Left renal cortex interstitium (tissue), 4 donors: Measurements from ENCODE around the gene FARP2. TPM values are rescaled to one million over a fixed set of nuclear protein-coding genes. Genes with fewer than 3 reads are reported as not detected.
"Not testable (repeated sequence)": the region's sequence is repeated elsewhere in the genome, so short reads cannot be mapped to it uniquely, and the experiment has no call there.

Source experiments
- DNase-seq, 4 donors: peaks; one replicate each; pipeline ENCODE4 v3.0.0-alpha.2; 2013; ENCODE audit warnings: low read depth in 4 of 4, low spot score in 2 of 4, missing footprints in 1 of 4
- polyA plus RNA-seq, 4 donors: library from polyadenylated mRNA; unstranded; fragments of 120-200 nt; gene quantifications; one replicate each; pipeline ENCODE4 v1.2.1, GENCODE V29; 2013; ENCODE audit not compliant: insufficient read length in 4 of 4

The FARP2 gene
- polyA plus RNA-seq, 4 donors: 44.4 to 65.8 (median 54.5) TPM

DNA sequence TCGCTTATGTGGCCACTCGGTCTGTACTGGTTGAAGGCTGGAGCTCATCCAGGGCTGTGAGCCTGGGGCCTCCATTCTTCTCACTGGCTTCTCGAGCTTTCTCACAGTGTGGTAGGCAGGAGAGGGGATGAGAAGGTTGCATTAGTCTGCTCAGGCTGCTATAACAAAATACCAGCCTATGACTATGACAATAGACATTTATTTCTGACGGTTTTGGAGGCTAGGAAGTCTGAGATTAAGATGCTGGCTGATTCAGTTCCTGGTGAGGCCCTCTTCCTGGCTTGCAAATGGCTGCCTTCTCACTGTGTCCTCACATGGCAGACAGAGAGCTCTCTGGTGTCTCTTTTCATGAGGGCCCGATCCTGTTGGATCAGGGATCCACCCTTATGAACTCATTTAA lies 158.5 kb downstream of the FARP2 start:
- no peak for DNase-seq

DNA sequence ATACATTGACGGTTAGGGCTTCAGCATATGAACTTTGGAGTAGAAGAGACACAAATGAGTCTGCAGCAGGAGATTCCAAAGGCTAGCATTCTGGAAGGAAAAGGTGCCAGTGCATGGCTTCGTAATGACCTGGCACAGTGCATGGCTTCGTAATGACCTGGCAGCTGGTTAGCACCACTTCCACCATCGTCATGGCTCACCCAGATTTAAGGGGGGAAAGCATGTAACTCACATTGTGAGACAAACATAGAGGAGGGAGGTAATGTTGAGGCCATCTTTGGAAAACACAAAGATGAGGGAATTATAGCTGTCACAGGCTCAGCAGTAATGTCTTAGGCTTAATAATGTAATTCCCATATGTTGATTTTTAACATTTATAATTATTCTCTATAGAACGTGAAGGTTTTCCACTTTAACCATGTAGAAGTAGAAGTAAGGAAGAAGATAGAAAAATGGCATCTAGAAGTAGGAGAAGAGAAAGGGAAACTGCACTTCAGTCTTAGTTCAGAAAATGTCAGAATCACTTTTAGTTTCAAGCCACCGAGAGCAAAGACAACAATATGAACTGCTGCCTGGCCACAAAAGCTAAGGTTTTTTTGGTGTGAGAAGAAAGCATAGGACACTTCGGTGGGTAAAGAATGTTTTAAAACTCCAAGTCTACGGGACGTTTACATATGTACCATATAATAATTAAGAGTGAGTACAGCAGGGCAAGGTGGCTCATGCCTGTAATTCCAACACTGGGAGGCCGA lies 159.1 kb downstream of the FARP2 start:
- no peak for DNase-seq

DNA sequence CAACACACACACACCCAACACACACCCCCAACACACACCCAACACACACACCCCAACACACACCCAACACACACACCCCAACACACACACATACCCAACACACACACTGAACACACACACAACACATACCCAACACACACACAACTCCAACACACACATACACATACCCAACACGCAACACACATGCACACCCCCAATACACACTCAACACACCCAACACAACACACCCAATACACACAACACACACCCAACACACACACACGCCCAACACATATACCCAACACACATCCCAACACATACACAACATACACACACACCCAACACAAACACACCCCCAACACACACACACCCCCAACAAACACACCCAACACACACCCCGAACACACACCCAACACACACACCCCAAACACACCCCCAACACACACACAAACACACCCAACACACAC lies 160.5 kb downstream of the FARP2 start:
- no peak for DNase-seq

DNA sequence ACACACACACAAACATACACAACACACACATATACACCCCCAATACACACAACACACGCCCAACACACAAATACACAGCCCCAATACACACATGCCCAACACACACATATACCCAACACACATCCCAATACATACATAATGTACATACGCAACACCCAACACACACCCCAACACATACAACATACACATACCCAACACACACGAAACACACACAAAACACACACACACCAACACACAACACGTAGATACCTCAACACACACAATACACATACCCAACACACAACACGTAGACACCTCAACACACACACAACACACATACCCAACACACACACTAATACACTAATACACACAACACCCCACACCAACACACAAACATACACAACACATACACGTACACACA lies 161.2 kb downstream of the FARP2 start:
- no peak for DNase-seq

DNA sequence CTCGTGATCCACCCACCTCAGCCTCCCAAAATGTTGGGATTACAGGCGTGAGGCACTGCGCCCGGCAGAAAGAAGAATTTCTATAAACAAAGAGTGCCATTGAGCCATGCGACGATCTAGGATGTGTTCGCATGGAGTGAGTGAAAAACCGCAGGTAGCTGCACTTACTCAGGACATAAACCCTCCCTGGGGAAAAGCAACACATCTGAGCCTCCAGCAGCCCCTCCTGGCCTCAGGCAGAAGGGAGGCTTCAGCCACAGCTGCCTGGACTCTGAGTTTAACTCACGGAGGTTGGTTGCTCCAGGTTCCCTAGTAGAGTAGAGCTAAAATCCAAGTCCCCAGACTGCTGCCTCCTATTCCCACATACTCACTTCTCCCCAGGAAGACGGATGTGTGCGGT lies 163.6 kb downstream of the FARP2 start:
- no peak for DNase-seq

DNA sequence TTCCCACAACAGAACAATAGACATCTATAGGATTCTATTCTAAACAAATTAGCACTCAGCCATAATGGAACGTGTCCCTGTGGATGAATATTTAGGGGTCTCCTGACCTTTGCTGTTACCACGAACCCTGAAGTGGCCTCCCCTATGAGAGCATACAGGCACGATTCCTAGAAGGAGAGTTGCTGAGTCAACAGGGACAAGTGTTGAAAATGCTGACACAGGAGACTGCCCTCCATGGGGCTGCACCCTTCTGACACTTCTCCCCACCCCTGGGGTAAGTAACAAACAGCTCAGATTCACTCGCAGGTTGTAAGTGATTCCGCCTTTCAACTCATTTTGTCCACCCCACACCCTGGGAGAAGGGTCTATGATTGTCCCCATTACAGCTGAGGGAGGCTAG lies 166.4 kb downstream of the FARP2 start:
- no peak for DNase-seq

DNA sequence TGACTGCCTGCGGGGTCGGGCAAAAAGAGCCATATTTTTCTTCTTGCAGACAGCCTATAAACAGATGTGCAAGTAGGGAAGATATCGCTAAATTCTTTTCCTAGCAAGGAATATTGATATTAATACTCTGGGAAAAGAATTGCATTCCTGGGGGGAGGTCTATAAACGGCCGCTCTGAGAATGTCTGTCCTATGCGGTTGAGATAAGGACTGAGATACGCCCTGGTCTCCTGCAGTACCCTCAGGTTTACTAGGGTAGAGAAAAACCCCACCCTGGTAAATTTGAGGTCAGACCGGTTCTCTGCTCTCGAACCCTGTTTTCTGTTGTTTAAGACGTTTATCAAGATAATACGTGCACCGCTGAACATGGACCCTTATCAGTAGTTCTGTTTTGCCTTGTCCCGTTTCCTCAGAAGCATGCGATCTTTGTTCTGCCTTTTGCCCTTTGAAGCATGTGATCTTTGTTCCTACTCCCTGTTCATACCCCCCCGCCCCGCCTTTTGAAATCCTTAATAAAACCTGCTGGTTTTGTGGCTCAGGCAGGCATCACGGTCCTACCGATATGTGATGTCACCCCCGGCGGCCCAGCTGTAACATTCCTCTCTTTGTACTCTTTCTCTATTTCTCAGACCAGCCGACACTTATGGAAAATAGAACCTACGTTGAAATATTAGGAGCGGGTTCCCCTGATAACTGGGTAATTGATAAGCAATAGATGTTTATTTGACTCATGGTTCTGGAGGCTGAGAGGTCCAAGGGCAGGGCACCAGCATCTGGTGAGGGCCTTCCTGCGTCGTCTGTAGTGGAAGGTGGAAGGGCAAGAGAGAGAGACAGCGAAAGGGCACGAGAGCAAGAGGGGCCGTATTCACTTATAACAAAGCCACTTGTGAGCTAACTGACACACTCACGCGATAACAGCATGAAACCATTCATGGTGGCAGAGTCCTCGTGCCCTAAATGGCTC lies 170.0 kb downstream of the FARP2 start:
- not testable (repeated sequence) for DNase-seq

DNA sequence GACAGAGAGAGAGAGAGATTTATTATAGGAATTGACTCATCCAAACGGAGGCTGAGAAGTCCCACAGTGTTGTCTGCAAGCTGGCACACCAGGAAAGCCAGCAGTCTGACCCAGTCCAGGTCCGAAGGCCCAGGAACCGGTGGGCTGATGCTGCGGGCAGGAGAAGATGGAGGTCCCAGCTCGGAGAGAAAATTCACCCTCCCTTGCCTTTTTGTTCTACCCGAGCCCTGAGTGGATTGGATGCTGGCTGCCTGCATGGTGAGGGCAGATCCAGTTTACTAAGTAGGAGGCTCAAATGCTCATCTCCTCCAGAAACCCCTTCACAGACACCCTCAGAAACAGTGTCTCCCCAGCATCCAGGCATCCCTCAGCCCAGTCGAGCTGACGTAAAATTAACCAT lies 174.5 kb downstream of the FARP2 start:
- DNase-seq: no peak

DNA sequence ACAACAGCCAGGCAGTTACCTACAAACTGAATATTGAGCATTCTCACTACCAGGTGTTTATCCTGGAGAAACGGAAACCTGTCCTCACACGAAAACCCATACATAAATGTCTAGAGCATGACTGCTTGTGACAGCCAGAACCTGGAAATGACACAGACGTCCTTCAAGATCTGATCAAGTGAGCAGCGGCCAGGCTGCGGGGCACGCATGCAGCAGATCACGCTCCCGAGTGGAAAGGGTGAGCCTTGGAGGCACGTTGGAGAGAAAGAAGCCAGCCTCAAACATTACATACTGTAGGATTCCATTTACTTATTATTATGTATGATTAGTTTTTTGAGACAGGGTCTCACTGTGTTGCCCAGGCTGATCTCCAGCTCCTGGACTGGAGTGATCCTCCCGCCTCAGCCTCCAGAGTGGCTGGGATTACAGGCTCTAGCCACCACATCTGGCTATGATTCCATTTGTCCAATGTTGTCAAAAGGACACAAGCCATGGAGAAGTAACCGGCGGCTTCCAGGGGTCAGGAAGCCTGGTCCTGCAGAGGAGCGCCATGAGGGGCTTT lies 175.2 kb downstream of the FARP2 start:
- DNase-seq: no peak

DNA sequence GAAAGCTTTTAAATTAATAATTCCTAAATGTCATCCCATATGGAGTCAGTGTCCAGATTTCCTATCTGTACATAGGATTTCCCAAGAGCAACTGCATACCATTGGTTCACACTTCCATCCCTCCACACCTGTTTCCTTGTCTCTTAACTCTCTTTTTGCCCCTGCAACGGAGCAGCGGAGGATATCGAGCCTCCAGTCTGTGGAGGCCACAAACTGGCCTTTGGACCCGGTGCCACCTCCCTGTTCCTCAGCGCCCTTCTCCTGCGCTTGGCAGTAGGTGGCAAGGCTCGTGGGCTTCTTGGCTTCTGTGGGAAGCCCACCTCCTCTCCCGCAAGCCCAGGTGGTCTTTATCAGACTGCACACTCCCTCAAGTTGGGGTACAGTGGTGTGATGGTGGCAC lies 176.1 kb downstream of the FARP2 start:
- DNase-seq: no peak

DNA sequence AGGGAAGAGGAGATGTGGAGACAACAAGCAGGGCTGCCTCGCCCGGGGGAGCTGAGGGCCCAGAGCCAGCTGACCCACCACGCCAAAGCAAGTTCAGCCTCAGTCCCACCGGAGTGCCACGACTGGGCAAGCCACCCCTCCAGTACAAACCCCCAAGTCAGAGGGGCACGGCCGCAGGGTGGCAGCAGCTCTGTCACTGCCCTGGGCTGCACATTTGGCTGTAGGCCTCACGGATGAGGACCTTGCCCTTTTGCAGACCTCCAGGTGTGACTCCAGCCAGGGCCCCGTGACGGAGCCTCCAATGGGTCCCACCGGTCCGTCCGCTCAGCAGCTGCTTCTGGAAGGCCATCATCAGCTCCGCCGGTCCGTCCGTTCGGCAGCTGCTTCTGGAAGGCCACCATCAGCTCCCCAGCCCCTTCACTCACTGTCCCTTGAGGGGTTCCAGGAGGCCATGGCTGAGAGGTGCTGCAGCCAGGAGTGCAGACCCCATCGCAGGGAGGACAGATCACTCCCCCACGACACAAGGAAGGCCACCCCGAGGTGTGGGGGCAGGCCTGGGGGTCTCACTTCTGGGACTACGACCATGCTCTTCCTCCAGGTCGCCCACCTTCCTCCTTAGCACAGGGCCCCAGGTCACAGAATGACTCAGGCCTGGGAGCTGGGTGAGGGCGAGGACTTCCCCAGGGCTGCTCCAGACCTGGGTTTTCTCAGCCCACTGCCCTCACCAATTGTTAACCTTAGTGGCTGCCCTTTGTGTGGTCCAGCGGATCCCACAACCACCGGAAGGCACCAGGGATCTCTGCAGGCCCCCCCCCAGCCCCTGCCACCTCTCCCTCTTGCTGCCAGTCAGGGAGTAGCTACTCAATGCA lies 176.9 kb downstream of the FARP2 start:
- no peak for DNase-seq

DNA sequence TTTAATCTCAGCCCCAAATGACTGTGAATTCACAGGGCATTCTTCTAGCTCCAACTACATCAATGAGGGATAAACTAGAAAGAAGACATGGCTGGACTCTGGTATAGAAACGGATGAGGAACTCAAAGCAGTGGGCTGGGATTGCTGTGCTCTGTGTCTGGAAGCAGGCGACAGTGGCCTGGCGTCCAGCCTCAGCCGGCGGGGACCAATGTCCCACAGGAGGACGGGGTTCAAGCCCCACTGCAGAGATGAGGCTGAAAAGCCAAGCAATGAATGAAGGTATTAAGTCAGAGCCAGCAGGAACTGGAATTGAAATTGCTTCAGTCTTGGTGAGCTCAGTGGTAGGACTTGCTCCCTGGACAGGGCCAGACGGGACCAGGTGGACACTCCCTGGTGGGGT lies 178.2 kb downstream of the FARP2 start:
- no peak for DNase-seq

DNA sequence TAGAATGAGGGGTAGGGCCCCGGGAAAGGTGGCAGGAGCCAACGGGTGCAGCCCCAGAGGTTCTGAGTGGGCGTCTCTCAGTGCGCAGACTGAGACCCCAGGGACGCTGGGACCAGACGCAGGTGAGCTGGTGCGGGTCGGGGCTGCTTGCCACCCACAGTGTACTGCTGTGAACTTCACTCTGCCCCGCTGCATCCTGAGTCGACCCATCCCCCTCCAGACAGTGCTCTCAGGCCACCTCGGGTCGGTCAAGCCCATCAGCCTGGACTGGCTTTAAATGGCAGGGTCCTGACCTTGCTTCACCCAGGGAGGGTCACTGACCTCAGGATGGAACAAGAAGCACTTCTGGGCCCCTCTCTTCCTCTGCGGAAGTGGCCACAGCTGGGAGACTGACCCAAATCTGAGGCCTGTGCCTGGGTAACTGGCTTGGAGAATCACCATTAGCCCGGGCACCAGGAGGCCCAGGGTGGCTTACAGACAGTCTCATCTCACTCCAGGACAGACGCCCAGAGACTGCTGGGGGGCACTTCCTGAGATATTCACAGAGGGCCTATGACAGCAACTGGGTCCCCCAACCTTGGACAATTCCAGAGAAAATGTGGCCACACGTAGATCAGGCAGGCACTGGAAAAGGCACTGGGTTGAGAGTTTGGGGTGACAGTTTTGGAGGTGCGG lies 178.8 kb downstream of the FARP2 start:
- no peak for DNase-seq

DNA sequence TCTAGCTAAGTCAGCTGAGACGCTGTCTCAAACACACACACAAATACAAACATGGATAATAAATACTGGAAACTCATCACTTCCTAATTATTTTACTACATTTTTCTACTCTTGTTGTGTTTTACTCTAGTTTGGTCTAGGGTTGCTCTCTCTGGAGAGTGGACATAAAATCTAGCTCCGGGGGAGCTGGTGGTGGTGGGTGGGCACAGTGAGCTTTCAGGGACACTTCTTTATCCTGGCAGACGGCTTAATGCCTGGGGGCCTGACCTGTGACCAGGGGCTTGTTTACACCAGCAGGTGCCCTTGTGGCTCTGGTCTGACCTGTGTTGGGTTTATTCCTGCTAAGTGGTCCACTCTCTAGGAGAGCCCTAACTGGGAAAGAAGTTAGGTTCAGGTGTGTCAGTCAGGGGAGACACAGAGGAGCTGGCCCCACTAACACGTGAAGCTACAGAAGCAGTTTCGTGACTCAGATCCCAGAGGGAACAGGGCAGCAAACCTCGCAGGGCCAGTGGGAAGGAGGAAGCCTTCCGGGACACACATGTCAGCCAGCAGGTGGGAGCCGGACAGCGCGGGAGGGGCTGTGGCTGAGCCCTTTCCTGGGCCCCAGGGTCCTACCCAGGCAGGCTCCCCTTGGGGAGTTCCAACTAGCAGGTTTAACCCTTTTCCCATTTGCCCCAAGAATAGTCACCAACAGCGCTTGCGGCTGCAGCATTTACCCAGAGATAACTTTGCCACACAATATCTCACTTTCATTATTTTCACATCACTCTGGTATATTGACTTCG lies 180.0 kb downstream of the FARP2 start:
- no peak for DNase-seq

DNA sequence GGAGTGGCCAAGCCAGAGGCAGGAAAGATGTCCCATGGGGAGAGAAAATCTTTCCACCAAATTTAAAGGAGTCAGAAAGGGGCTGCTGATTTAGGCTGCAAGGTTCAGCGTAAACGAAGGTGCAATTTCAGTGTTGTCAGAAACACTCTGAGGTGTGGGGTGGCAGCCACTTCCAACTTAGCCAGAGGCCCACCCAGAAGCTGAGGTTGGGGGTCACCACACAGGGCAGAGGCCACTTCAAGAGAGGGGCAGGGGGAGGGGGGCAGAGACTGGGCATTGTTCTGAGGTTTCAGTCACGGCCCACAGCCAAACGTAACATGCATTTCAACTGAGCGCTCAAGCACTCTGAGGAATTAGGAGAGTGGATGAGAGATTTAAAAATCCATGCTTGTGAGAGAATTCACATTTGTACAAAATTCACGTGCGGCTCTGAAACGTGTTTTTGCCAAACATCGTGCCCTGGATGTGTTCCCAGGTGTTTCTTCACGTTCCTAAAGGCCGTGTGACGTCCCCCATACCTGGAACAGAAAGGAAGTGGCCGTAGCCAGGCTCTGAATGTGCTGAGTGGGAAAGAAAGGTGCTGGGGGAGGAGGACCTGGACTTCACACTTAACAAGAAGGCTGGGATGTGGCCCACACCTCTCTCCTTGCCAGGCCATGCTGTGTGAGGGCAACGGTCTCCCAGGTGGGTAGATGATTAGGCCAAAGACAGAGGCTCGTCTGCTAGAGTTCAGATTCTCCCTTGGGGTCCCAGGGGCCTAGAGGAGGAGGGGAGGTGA lies 182.9 kb downstream of the FARP2 start:
- DNase-seq: no peak

DNA sequence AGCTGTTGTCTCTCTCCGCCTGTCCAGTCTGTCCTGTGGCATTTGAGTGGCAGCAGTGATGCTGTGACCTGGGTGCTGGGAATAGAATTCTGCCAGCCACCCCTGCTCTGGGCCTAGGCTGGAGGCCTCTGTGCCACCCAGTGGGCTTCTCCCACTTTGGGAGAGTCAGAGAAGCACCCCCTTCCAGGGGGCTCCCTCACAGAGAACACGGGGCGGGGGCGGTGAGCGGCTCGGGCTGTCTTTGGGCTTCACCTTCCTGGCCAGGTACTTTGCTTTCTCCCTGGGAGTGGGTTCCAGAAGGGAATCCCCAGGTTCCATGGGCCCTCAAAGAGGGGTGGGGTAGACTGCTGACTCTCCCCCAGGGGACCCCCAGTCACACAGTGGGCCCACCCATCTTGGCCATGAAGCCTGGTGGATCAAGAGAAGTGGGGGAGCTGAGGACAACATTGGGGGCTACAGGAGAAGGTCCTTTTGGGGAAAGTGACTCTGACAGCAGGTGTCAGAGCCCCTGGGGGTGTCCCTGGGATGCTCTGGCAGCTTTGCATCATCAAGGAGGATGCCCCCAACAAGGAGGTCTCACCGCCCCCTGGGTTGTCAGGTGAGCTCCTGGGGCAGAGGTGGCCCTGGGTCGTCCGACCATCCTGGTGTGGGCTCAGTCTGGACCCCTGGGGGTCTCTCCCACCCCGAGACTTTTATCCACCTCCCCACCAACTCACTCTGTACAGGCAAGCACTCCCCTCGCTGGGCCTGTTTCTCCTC lies 183.7 kb downstream of the FARP2 start:
- no peak for DNase-seq

DNA sequence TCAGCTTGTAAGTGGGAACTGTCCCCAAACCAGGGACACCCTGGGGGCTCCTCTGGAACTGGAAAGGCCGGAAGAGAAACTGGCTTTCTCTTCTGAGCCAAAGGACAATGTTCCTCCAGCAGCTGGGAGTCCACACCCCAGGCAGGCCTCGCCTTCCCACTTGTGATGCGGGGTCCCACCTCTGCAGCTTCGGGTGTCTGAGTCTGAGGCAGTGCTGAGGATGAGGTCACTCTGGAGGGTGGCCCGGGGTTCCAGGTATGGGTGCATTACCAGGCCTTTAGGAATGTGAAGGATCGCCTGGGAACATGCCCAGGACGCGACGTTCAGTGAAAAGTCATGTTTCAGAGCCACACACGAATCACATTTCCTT lies 184.3 kb downstream of the FARP2 start:
- no peak for DNase-seq
